ENCODE data around the gene CACNG8.

DNA sequence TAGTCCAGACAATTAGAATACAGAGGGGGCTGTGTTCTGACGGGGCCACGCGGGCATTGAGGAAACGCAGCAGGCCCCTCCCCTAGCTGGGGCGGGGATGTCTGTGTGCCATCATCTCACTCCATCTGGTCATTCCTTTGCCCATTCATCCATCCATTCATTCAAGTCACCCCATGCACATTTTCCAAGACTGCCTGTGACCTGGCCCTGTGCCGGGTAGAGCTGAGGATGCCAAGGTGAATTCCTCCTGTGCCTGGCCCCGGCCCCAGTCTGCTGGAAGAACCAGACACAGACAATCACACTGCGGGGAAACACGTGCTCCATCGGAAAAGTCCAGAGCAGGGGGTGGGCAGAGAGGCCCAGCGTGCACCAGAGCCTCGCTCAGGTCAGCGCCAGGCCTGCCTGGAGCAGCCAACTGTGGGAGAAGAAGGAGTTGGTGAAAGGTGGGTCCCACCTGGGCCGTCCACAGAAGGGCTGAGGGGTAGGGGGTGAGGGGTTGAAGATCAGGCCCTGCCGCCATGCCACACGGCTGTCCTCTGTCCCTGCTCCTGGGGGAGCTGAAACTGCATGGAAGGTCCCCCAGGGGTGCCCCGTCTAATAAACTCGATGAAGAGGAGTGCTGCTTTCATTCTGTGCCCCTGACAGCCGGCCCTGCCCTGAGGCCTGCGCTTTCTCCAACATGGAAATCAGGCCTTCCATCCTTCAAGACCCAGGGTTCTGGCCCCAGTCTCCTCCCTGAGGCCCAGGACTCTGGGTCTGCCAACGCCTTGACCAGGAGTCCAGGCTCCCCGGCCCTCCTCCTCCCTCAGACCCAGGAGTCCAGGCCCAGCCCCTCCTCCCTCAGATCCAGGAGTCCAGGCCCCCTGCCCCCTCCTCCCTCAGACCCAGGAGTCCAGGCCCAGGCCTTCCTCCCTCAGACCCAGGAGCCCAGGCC is 27.1 kb downstream of the CACNG8 start:
- TF ChIP-seq, protein P1, sequence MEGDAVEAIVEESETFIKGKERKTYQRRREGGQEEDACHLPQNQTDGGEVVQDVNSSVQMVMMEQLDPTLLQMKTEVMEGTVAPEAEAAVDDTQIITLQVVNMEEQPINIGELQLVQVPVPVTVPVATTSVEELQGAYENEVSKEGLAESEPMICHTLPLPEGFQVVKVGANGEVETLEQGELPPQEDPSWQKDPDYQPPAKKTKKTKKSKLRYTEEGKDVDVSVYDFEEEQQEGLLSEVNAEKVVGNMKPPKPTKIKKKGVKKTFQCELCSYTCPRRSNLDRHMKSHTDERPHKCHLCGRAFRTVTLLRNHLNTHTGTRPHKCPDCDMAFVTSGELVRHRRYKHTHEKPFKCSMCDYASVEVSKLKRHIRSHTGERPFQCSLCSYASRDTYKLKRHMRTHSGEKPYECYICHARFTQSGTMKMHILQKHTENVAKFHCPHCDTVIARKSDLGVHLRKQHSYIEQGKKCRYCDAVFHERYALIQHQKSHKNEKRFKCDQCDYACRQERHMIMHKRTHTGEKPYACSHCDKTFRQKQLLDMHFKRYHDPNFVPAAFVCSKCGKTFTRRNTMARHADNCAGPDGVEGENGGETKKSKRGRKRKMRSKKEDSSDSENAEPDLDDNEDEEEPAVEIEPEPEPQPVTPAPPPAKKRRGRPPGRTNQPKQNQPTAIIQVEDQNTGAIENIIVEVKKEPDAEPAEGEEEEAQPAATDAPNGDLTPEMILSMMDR (IDR thresholded peaks at IDR 0.05) = no peak
- TF ChIP-seq POLR2A (IDR thresholded peaks at IDR 0.05) = no peak
